Colon (tissue), 2 donors: ENCODE data around the gene CYSTM1.

ENCODE experiments used
- FAIRE-seq: peaks from 2 replicates; lab custom pipeline; 2012; peaks lifted over from hg19 to GRCh38; lab: Jason Lieb, UNC
- donor health status: control.
- donor health status: control.

Gene CYSTM1

DNA sequence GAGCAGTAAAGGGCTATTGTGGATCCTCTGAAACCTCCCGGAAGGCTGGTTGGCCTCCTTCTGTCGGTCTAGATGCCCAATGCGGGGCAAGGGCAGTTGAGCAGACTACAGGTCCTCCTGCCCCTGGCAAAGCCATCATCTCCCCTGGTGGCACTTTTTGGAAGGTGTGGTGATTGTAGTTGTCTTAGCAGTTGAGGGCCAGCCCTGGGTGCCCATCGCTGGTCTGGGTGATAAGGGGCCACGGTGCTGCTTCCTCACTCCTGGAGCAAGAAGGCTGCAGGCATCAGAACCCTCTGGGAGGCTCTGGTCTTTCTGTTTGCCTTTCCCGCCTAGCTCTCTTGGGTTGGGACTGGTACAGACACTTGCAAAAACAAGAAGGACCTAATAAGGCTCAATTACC is 63.8 kb downstream of the CYSTM1 start:
- FAIRE-seq: no peak

DNA sequence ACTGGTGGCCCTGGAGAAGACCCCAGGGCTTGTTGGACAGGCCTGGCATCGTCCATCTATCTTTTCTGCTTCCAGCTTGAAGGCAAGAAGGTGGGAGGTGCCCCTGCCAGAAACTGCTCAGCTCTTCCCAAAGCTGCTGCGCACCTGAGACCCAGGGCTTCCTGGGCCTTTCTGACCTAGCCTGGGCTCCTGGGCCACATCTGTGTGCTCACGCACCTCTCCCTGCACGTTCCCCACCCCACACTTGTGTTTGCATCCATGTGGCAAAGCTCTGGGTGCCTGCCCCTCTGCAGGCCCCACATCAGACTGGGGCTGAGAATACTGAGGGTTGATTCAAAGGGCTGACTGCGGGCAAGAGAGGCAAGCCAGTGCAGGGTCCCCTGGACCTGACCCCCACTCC is 64.5 kb downstream of the CYSTM1 start:
- no peak for FAIRE-seq

DNA sequence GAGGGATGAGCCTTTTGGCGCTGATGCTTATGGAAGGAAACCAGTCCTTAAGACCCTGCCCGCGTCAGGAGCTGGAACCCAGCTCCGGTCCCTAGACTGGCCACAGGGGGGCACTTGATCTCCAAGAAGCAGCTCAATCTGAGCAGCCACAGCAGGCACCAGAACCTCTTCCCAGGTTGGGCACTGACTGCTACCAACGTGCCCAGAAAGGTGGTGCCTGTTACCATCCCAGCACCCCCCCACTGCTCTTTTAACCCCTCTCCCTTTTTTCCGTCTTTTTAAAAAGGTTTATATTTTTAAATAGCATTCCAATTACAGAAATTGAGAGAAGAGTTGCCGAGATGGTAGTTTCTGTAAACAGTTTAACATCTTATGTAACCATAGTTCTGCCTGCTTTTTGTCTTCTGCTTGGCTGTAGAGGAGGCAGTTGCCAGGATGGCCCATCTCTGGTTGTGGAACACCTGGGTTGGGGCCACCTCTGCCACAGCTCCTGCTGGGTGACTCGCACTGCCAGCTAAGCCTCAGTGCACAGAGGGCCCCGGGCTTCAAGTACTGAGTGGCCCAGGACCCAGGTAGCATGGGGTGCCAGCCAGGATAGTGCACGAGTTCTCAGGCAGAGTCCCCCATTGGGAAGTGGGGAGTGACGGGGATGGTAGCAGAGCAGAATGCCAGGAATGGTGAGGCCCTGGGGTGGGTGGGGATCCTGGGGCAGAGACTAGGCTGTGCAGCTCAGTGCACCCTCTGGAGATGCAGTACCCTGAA is 65.1 kb downstream of the CYSTM1 start:
- FAIRE-seq: no peak

DNA sequence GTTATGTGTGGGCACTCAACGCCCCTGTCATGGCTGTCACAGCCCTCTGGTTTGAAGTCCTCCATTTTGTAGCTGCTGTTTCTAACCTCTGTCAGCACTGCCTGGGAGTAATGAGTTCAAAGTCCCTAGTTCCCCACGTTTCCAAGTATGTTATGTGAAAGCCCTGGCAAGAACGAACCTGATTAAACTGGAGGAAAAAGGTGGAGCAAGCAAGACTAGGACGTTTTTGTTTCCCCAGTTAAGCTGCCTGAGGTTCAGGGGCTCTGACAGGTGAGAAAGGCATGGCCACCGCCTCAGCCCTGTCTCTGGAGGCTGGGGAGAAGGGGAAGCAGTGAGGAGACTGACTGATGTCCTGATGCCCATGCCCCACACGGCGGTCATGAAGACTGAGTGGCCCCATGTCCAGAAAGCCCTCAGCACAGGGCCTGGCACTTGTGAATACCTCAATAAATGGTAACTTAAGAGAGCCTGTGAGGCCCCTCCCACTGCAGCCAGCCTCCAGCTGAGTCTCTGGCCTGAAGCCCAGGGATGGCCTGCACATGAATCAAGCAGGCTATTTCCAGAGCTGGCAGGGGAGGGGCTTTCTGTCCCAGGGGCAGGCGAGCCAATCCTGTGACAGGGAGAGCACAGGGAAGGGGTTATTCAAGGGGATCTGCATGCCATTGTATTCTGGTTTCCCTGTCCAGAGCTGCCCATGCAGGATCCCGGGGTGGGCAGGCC is 66.2 kb downstream of the CYSTM1 start:
- no peak for FAIRE-seq

DNA sequence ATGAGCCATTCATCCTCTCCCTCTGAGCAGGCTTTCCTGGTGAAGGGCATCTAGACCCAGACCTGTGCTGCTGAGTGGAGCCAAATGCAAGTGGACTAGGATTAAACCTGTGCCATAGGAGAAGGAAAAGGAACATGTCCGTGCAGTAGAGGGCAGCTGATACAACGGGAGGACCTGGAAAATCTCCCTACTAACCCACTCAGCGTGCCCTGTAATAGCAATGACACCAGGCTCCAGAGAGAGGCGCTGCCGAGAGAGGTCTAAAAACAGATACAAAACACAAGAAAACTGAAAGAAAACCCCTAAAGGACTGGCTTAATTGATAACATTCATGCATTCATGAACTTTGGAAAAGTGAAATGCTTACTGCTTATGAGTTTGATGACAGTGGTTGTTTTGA is 67.1 kb downstream of the CYSTM1 start:
- FAIRE-seq: no peak

DNA sequence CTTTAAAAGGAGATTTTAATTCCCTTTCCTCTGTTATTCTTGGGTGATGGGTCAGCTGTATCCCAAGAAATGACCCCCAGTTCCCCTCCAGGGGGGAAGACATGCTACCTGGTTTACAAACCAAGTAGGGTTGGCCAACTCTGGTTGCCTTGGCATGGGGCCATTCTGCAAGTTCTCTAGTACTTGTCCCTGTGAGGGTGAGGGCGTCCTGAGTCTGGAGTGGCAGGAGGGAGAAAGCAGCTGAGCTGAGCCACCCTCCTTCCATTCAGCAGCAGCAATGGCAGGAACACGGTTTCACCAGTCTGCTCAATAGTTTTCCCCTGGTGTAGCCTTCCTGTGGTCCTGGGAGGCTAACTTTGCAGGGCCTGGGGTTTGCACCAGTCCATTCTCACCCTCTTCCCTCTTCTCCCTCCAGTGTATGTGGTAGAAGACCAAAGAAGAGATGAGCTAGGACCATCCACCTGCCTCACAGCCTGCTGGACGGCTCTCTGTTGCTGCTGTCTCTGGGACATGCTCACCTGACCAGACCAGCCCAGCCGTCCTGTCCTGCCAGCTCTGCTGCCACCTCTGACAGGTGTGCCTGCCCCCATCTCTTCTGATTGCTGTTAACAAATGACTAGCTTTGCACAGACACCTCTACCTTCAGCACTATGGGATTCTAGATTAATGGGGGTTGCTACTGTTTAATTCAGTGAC is 68.0 kb downstream of the CYSTM1 start:
- no peak for FAIRE-seq

DNA sequence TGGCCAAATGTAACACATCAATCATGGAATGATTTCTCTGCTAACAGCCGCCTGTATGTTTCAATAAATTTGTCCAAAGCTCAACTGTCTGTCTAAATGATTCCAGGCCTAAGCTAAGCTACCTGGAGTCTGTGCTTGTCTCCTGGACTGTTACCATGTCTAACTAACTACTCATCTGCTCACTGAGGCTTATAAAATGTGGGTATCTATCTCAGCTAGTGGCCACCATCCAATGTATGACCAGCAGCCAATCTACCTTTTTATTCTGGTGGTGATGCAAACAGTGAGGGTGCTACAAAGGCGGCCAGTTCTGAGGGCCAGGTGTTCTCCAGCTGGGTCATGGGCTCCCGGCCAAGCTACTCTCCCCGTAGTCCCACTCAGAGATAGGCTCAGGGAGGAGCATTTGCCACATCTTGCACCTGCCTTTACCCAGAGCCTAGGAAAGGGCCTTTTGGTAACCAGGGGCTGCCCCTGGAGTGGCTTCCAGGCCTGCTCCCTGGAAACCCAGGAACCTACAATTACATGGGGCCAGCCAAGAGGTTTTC is 68.8 kb downstream of the CYSTM1 start:
- FAIRE-seq: no peak

DNA sequence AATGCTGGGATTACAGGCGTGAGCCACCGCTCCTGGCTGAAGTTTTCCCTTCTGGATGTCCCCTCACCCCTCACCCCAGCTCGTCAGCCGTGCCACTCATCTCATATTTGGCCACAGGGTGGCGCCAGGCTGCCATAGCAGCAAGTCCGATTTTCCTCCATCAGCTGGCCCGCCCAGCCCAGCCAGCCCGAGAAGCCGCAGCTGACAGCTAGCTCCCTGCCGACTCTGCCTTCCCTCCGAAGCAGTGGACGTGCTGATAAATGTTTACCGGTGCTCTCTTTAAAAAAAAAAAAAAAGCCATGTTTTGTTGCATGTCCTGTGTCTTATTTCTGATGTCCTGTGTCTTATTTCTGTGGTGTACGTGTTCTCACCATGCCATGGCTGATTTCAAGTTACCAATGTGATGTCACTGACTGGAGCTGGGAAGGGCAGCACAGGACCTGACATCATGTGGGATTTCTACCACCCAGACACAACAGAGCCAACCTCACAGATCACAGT is 69.6 kb downstream of the CYSTM1 start:
- no peak for FAIRE-seq

DNA sequence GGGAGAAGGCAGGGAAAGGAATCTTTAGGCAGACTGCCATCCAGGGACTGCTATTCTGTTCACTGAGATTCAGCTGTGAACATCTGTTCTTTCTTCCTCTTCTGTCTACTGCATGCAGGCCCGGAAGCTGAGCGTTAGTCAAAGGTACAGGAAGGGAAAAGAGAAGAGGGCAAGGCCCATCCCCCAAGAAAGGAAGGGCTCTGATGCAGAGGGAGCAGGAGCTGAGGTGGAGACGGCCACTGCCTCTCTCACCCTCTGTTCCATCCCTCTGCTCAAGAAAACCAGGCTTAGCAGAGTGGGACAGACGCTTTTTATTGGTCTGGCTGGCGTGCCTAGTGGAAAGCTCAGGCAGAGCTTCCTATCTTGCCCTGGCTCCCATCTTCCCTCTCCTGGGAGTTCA is 70.4 kb downstream of the CYSTM1 start:
- no peak for FAIRE-seq

DNA sequence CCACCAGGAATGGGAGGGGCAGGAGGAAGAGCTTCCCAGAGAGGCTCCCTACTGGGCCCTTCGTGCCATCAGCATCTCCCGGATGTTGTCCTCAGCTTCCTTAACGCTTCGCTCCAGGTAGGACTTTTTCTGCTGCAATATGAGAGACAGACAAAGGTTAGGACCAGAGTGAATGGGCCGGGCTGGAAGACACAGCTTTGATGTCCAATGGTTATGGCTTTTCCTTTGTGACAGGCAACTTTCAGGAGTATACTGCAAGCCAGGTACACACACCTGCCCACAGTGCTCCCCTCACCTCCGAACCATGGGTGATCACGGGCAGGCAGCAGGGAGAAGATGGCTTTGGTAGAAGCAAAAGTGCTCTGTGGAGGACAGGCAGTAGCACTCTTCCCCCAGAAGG is 70.9 kb downstream of the CYSTM1 start:
- no peak for FAIRE-seq

DNA sequence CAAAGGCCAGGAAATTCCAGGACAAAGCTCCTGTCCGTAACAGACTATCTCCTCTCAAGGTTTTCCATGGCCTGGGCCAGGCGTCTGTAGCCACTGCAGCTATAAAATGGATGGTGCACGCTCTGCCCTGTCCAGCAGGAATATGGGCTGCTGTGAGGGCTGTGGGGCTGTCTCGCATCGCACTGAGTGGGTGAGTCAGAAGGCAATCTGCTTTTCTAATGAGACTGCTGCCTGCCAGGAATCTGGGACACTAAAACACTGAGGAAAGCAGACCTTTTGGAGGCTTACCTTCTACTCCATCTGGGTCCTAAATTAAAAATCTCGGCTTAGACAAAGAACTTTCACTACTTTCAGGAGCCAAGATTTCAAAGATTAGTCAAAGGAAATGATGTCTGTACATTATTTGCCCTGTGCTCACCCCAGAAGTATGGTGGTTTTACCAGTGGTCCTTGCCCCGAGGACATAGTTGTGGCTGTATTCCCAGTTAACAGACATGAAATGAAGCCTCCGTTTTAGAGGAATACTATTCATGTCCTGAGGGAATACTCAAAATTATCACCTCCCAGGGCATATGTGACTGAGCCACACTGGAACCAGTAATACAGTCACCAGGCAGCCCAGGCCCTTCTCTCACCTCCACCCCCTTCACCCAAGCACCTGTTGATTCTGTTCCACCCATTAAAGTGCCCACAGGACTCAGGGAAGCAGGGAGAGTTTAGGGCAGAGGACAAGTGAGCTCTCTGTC is 71.6 kb downstream of the CYSTM1 start:
- FAIRE-seq: no peak

DNA sequence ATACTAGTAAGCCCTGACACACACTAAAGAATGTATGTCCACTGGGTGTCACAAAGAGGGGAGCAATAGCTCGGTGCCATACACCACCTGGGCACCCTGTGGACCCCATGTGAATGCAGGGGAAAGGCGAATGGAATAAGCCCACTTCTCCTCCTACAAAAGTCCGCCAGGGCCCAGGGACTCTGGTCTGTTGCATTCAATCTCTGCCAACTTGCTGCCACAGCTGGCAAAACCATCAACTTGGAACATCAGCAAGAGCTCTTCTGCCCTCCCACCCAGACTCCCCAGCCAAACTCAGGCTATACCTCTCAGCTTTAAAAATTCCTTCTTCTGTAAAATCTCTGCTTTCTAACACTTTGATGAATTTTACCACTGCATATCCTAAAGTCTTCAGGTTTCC is 73.4 kb downstream of the CYSTM1 start:
- FAIRE-seq: no peak

DNA sequence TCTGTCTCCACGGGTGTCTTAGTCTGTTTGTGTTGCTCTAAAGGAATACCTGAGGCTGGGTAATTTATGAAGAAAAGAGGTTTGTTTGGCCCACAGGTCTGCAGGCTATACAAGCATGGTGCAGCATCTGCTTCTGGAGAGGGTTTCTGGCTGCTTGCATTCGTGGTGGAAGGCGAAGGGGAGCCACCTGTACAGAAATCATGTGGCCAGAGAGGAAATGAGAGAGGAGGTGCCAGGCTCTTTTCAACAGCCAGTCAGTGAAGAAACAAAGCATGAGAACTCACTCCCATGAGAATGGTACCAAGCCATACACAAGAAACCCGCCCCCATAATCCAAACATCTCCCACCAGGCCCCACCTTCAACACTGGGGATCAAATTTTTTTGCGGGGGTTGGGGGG is 74.5 kb downstream of the CYSTM1 start:
- FAIRE-seq: no peak

DNA sequence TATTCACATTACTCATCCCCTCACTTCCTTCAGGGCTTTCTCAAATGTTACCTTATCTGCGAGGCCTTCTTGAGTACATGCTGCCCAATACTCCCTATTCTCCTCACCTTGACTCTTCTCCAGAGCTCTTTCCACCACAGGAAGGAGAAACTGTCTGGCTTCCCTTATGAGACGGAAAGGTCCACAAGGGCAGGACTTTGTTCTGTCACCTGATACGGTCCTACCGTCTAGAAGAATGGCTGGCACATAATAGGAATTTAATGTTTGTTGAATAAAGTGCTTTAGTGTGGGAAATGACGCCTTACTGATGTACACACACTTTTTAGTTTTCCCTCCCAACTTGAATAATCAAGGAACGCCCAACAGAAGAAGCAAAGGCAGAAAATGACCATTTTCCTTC is 75.4 kb downstream of the CYSTM1 start:
- FAIRE-seq: no peak

DNA sequence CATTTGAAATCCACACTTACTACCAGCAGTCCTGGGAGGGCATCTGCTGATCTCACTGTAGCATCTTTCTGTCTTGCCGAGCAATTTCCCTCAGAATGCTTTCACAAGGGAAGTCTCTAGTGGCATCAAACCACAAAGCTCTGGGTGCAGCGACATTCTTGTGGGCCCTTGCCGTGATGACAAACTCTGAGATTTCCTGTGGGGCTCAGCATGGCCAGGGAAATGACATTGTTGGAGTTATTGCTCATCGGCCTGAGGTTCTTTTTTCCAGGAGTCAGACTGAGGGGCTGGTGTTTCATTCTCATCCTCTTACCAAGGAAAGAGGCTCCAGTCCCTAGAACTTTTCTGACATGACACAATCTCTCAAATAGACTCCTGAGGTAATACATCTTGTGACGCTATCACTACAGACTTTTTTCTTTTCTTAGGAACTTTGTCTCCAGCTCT is 76.6 kb downstream of the CYSTM1 start:
- FAIRE-seq: no peak

DNA sequence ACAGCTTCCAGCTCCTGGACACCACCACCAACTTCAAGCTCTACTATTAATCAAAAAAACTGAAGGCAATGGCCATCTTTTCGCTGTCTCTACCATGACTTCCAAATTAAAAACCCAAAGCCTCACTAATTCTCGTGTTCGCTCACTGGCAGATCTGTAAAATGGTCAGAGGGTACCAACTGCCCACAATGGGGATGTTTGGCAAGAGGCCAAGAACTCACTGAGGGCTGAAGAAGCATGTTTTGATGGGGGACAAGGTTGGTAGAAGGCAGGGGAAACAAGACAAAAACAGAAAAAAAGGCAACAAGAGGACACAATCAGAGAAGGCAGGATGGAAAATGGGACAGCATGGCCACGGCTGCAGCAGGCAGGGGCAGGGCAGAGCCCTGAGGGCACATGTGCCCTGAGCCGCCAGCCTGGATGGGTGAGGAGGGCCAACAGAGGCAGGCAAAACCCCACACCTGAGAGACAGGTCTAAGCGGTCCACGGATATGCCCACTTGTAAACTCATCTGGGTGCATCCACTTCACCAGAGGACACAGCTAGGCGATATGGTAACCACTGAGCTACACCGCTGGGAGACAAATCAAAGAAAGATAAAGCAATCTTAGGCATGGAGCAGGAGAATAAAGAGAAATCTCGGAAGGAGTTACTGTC is 77.6 kb downstream of the CYSTM1 start:
- no peak for FAIRE-seq

DNA sequence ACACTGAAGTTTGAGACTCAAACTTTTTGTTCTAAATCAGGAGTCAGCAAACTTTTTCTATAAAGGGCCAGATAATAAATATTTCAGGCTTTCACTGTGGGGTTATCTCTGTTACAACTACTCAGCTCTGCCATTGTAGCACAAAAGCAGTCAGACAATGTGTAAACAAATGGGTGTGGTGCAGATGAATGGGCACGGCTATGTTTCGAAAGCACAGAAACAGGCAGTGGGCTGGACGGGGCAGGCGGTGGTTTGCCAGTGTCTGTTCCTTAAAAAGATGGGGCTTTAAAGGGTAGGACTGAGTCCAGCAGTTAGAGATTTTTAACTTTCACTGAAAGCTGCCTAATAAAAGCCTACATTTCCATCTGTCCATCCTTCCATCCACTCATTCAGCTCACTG is 79.0 kb downstream of the CYSTM1 start:
- FAIRE-seq: no peak

DNA sequence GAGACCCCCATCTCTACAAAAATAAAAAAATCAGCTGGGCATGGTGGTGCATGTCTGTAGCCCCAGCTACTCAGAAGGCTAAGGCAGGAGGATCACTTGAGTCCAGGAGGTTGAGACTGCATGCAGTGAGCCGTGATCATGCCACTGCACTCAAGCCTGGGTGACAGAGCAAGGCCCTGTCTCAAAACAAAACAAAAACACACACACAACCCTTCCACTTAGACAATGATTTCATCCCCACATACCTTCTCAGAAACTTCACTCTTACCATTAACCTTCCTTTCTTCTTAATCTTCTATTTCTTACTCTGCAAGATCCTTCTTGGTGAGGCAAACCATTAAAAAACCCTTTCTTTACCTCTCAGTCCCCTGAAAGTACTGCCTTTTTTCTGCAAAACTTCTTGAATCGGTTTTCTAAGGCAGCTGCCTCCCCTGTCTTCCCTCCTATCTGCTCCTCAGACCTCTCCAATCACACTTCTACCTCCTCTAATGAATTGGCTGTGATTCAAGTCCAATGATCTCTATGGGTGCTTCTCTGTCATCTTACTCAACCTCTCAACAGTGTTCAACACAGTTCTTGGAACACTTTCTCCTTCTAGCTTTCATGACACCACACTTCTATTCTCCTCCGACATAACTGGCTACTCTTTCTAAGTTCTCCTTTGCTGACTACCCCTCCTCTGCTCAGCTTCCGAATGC is 80.6 kb downstream of the CYSTM1 start:
- no peak for FAIRE-seq

DNA sequence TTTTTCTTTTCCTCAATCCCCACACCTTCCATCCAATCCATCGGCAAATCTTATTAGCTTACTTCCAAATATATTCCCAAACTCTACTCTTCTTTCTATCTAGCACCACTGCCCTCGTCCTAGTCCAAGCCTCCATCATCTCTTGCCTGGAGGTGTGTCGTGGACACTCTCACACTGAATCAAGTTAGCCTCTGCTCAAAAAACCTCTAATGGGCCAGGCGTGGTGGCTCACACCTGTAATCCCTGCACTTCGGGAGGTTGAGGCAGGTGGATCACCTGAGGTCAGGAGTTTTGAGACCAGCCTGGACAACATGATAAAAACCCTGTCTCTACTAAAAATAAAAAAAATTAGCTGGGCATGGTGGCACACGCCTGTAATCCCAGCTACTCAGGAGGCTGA is 81.7 kb downstream of the CYSTM1 start:
- FAIRE-seq: no peak

DNA sequence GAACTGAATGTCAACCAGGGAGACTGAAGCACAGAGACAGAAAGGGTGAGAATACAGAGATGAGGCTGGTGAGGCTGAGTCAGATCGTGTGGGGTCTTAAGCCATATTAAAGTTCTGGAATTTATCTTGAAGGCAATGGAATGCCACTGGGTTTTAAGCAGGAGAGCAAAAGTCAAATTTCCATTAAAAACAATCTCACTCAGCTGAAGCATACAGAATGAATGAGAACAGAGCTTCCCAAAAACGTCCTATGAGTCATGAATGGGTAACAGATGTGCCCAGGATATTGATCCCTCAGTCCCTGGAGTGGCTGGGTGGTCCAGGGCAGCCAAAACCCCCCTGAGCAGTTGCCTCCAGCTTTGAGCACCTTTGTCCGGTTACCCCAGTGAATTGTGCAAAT is 83.0 kb downstream of the CYSTM1 start:
- no peak for FAIRE-seq

DNA sequence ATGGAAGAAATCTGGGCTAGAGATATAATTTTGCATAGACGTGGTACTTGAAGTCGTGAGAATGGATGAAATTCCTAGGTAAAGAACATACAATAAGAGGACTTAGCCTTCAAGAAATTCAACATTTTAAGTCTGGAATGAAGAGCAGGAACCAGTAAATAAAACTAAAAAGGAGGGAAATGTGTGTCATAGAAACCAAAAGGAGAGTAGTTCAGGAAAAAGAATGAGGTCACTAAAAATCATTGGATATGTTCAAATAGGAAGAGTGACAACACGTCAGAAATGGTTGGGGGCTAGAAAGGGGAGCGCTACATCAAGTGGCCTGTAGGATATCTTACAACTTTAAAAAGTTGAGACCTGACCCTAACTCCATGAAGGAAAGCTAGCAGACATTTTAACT is 83.9 kb downstream of the CYSTM1 start:
- FAIRE-seq: no peak
